GM04504 (cell line): Measurements from ENCODE around the gene TOB2.

Source experiments
- DNase-seq: peaks from one replicate; pipeline ENCODE4 v3.0.0-alpha.2; 2012; ENCODE audit warnings: low read depth

Gene TOB2

GRCh38 chr22:41384128-41384527 lies 62.5 kb downstream of the TOB2 start:
- DNase-seq, result no peak
